GM19452 (cell line): ENCODE results near the gene SLC16A6.
"Not testable (repeated sequence)": the region's sequence is repeated elsewhere in the genome, so short reads cannot be mapped to it uniquely, and the experiment has no call there.

Experiments
- ATAC-seq: cut with Tn5 transposase; IDR thresholded peaks from one replicate; pipeline ENCODE4 v1.9.1; 2021; ENCODE audit not compliant: unreplicated experiment

Gene SLC16A6

DNA sequence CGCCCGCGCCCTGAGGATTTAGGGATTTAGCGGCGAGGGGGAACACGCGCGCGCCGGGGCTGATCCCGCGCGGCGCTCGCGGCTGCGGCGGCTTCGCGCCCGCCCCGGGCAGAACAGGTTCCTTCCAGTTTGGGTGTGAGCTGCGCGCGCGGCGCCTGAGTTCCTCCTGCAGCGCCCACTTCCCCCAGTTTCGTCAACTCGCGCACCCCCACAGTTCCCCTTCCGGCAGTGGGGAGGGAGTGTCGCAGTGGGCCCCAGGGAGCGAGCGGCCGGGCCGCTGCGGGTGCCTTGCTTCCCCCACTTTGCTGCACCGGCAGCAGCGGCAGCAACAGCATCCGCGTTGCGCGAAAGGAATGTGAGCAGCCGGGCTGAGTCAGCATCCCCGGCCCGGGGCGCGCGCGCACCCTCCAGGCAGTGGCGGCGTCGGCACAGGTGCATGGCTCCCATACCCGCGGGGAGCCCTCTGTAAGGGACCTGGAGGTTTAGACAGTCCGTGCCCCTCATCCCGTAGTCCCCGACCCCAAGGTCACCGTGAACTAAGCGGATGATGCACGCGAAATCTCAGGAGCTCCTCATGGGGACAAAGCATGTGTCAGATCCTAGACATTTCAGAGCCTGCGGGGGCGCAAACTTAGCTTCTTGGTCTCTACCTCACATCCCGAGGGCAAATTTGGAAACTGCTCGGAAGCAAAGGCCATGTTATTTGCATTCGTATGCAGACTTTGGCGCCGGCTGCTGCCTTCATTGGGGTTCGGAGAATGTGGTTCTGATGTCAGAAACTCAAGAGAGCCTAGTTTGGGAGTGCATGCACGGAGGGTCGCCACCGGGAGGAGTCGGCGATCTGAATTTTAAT is 1.1 kb upstream of the SLC16A6 start:
- peak; percentile 54 for ATAC-seq

DNA sequence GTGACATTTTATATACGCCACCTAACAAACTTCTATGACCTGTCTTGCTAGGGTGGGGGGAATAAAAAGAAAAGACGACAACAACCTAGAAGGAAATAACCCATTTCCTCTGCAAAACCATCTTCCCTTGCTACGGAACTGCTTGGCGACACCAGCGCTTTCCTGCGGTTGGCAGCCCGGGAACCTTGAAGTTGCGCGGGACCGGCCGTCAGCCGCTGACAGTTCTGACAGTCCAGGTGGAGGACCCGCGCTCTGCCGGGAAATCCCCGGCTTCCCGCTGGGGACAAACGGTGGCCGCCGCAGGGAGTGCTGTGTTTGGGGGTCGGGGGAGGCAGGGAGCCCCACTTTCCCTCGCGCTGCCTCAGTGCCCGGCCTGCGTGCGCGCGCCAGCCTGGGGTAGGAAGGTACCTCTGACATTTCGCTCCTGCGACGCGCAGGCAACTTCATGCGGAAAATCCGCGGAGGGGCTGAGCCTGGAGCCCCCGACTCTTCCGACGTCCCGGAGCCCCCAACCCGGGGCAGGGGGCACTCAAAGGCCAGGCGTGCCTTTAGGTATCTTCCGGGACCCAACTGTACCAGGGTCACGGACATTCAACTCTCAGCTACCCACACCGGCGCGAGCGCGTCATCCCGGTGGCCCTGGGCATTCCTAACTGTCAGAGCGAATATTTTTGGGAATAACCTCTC is 516 bp downstream of the SLC16A6 start:
- ATAC-seq: no peak

DNA sequence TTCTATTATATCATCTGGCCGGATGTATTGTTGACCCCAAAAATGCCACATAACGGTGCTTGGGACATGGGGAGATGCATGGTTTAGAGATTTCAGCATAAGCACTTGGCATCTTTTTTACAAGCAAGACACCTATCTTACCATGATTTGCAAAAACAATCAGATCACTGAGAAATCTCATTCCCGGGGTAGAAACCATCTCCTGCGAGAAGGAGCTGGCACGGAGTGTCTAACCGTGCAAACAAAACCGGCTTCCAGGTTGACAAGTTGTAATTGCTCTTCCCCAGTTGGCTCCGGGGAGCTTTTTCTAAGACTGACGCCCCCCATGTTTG is 1.0 kb downstream of the SLC16A6 start:
- ATAC-seq: no peak

DNA sequence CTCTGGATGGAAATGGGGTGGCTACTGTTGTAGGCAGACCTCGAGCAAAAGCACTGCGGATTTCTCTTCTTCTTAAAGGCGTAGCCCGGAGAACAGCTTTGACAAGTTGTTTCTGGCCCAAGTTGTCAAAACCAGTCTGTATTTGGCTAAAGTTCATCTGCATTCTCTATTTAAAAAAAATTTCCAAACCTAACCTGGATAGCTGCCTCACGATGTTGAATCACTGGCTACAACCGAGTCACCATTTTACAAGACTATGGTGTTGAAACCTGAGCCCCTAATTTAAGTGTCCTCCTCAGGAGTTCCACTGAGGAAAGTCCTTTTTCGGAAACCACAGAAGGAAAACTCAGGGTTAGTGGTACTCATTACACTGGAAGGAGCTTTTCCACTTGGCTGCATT is 1.5 kb downstream of the SLC16A6 start:
- ATAC-seq: no peak

DNA sequence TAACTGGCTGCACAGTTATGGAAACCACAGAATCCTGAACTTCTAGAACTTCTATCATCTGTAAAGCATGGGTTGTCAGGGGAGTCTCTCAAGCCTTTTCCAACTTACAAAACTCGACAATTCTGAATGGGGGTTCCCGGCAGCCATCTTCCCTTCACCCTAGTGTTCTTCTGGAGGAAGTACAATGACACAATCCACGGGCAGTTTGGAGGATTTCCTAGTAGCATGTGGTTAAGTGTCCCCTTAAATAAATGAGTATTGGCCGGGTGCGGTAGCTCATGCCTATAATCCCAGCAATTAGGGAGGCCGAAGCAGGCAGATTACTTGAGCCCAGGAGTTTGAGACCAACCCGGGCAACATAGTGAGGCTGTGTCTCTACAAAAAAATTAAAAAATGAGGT is 2.1 kb downstream of the SLC16A6 start:
- ATAC-seq: peak; percentile 17

DNA sequence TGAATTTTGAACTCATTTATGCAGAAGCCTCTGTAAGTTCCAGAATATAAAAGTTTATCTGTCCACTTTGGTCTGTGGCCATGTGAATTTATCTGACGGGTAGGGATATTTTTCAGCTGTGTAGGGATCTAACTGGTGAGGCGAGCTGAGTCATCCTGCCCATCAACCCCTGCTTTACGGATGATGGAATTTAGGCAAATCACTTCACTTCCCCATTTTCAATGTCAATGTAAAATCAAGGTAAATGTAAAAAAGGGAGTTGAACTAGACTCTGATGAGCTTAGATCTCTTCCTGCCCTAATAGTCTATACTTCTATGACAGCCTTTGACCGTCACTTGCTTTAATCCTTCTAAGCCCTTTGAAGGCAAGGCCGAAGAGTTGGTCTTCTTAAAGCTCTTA is 2.6 kb downstream of the SLC16A6 start:
- ATAC-seq: peak; percentile 7

DNA sequence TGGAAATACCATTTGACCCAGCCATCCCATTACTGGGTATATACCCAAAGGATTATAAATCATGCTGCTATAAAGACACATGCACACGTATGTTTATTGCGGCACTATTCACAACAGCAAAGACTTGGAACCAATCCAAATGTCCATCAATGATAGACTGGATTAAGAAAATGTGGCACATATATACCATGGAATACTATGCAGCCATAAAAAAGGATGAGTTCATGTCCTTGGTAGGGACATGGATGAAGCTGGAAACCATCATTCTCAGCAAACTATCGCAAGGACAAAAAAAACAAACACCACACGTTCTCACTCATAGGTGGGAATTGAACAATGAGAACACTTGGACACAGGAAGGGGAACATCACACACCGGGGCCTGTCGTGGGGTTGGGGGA is 9.0 kb downstream of the SLC16A6 start:
- ATAC-seq: not testable (repeated sequence)

DNA sequence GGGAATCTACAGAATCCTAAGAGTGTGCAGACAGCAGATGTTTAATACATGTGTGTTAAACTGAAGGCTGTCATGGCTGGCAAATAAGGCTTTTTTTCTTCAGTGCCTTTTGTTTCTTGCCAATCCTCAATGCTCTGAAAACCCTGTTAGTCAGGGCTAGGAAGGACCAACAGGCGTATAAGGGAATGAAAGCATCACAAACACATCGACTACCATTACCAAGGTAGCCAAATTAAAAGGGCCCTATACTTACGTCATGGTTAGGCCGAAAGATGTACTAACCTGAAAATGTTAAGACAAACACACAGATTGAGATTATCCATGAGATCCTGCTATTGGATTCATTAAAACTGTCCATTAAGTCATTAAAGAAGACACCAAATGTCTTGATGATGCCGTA is 13.1 kb downstream of the SLC16A6 start:
- no peak for ATAC-seq

DNA sequence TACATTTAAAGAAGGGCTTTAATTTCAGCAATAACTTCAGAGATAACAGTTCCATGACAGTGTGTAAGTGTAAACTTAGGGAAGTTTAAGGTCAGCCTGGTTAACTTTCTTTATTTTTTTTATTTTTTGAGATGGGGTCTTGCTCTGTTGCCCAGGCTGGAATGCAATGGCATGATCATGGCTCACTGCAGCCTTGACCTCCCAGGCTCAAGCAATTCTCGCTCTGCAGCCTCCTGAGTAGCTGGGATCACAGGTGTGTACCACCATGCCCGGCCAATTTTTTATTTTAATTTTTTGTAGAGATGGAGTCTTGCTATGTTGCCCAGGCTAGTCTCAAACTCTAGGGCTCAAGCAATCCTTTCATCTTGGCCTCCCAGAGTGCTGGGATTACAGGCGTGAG is 14.6 kb downstream of the SLC16A6 start:
- not testable (repeated sequence) for ATAC-seq

DNA sequence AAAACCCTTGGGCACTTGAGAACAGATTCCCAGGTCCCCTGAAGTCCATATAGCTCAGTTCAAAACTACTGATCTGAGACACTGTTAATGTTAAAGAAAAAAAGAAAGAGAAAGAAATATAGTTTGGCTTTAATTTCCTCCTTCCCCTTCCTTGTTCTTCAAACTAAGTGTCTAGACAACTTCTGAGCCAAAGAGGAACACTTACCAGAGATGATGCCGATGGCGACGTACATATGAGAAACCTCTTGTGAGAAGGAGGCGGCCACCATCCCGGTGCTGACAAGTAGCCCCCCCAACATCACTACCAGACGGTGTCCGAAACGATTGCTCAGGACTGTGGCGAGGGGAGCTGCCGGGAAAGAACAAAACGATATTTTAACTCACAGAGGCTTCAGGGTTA is 17.2 kb downstream of the SLC16A6 start:
- no peak for ATAC-seq

DNA sequence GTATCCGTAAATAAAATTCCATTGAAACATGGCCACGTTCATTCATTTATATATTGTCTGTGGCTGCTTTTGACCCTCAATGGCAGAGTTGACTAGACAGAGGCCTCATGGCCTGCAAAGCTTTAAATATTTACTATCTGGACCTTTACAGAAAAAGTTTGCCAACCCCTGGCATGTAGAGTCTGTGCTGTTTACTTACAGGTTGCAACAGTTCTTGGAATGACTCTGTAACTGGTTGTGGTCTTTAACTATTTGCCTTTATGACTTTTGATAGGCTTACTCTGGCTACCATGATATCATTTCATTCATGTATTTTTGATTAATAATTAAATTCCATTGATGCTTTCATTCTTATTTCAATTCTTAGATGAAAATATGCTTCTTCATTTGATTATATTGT is 25.1 kb downstream of the SLC16A6 start:
- not testable (repeated sequence) for ATAC-seq

DNA sequence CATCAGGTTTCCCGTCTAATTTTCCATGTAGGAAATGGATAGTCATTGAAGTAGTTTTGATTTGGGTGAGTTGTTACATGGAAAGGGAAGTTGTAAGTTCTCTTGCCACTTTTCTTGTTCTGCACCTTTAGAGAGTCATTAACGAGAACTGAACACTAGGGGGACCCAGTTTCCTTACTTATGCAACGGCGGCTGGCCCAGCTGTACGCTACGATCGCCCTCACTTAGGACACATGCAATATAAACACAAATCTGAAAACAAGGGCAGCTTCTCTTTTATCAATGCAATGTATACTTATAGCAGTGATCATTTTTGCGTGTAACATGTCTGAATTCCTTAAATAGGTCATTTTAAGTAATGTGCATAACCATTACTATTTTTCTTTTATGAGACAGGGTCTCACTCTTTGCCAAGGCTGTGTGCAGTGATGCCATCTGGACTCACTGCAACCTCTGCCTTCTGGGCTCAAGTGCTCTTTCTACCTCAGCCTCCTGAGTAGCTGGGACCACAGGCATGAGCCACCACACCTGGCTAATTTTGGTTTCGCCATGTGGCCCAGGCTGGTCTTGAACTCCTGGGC is 27.7 kb downstream of the SLC16A6 start:
- ATAC-seq: peak; percentile 43

DNA sequence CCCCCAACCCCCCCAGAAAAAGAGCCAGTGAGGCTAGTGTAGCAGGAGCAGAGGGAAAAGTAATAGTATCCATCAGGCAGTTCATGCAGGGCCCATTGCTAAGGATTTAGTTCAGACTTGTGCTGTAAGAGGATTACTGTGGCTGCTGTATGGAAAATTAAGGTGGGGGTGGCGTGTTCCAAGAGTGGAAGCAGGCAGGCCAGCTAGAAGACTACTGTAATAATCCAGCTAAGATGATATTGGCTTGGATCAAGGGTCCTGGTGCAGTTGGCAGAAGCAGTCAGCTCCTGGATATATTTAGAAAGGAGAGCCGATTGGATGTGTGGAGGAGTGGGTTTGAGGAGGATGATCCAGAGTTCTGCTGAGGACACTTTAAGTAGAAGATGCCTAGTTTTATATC is 28.5 kb downstream of the SLC16A6 start:
- ATAC-seq: not testable (repeated sequence)

DNA sequence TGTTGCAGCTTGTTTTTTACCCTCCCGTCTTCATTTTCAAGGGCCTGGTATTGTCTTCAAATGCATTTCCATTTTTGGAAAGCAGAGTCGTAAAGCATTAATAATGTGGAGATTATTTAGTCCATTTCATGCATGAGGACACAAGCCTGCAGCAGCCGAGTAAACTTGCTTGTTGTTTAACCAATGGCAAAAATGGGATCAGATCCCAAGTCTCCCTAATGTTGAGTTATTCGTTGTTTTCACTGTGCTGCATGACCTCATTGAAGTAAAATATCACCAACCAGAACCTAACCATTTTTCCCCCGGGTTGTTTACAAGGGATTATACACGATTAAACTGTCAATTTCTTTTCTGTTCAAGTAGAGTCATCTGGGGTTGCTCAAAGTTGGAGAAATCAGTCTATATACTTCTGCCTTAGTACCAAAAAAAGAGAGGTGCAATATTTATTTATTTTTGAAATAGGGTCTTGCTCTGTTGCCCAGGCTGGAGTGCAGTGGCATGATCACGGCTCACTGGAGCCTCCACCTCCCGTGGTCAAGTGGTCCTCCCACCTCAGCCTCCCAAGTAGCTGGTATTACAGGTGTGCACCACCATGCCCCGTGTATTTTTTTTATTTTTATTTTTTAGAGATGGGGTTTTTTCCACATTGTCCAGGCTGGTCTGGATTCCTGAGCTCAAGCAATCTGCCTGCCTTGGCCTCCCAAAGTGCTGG is 30.7 kb downstream of the SLC16A6 start:
- no peak for ATAC-seq

DNA sequence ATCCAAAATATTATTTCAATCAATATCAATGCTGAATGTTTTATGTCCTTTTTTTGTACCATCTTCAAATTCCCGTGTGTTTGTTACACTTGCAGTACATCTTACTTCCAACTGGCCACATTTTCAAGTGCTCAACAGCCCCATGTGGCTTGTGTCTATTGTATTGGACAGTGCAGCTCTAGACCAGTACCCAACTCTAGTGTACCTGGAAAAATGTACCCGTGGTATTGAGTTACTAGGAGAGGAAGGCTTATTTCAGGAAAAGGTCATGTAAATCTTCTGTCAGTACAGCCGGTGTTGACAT is 31.3 kb downstream of the SLC16A6 start:
- ATAC-seq: not testable (repeated sequence)

DNA sequence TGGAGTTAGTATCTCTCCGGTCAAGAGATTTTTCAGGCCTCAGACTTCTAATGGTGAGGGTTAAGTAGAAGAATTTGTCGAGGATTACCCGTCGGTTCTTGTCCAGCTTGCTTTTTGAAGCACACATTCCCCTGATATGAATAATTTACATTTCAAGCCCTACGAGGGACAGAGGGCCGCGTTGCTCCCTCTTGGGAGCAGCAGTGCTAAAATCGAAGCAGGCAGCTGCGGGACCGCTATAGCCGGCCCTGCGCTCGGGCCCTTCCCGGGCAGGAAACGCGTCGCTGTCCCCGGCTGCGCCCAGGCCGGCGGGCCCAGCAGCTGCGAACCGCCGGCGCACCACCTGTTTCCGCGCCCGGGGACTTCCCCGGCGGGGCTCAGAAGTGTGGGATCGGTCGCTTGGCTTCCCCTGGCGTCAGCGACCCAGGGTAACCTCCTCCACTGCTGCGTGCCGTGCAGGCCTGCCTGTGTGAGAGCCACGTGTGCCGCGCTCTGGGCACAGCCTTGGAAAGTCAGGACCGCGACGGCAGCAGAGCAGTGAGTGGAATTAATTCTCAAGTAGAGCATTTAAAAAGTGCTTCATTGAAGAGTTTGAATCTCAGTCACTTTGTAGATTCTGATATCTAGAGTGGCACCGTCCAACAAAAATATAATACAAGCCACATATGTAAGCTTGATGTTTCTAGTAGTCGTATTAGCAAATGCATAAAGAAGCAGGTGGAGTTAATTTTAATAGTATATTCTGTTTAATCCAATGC is 31.9 kb downstream of the SLC16A6 start:
- ATAC-seq: peak; percentile 90

DNA sequence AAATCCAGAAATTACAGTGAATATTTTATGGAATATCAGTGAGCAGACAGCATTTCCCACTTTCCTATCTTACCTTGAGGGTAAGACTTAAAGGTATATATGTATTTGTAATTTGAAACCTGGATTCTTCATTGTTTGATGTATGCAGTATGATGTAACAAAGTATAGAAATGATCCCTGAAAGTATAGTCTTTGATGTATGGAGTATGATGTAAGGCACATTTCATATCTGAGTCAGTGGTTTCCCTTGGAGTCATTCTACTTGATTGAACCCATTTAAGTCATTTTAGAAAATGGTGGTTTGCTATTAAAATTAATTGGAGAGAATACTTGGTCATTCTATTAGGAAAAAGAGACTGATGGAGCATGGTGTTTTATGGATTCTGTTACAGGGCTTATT is 33.0 kb downstream of the SLC16A6 start:
- ATAC-seq: no peak

DNA sequence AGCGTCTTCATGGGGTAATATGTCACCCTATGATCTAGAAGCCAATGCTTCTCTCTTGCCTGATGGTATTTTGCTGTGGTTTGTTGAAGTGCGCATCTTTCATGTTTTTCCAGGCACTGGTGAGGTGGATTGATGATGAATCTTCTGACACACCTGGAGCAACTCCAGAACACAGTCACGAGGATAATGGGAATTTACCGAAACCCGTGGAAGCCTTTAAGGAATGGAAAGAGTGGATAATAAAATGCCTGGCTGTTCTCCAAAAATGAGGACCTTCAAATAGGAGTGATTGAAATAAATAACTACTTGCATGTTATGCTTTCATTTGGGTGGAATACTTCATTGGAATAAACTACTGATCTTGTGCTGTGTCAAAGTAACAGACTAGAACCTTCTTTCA is 34.2 kb downstream of the SLC16A6 start:
- ATAC-seq: not testable (repeated sequence)

DNA sequence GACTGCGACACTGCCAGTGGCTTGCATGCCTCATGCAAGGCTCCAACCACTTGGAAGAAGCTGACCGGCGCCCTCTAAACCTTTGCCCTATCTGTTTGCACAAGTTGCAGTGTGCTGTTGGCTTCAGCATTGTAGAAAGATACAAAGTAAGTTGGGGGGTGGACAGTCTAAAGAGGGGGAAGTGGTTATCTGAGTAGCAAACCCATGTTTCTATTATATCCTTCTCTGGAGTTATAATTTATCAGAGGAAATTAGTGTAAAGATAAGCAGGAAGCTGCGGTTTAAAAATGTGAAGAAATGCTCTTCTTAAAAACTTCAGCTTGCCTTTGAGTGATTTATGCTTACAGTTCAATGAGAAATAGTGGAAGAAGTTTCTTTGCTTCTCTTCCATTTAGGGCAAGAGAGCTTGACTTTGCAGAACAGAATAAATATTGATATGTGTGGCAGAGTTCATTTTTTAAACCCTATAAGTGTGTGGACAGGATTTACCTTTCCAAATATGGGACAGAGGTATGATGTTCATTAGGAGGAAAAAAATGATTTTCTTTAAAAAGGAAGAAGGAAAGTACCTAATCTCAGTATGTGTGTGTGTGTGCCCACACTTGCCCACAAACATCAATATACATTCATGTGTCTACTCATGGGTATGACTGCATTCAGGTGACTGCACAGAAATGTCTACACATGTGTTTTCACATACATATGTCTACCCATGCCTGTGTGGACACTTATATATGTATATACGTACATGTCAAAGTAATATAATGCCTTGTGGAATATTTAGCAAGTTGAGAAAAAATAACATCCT is 35.0 kb downstream of the SLC16A6 start:
- no peak for ATAC-seq

DNA sequence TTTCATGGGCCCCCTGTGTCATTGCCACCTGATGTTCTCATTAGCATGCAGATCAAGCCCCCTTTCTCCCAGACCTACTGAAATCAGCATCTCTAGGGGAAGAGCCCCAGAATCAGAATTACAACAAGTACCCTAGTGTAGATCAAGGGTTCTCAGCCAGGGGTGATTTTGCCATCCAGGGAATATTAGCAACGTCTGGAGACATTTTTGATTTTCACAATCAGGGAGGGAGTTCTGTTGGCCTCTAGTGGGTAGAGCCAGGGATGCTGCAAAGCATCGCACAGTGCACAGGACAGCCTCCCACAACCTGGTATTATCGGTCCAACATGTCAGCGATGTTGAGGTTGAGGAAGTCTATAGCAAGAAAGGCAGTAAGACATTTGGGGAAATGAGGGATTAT is 35.8 kb downstream of the SLC16A6 start:
- no peak for ATAC-seq
